A673 (cell line): ENCODE measurements around the gene FGF7. TPM values are rescaled to one million over a fixed set of nuclear protein-coding genes. Genes with fewer than 3 reads are reported as not detected.

Experiments used
- BruUV-seq: library from RNA; stranded (reverse); fragments of 400-500 nt; replicated peaks from 2 replicates; lab custom pipeline; 2021; lab: Mats Ljungman, UMichigan
- CTCF ChIA-PET: fragments of 300-600 bp; sonication (Branson Sonifier 250); formaldehyde crosslinking; loops from one replicate; lab custom pipeline; 2022; ENCODE audit warnings: antibody characterized with exemption; lab: Charles Lee
- POLR2A ChIA-PET: fragments of 300-600 bp; sonication (Branson Sonifier 250); formaldehyde crosslinking; loops from one replicate; lab custom pipeline; 2022; ENCODE audit warnings: antibody characterized with exemption; ENCODE audit not compliant: low non-redundant PET; lab: Charles Lee
- DNase-seq: peaks from one replicate; pipeline ENCODE4 v3.0.0-alpha.2; 2015; ENCODE audit warnings: low spot score
- H3K27ac ChIP-seq: fragments of 200-600 bp; sonication (generic); 2 replicates; pipeline ENCODE4 v1.5.1; 2016; ENCODE audit warnings: mixed run types, low read depth, mild to moderate bottlenecking, mixed read lengths, antibody characterized with exemption, low read length; ENCODE audit not compliant: poor library complexity, severe bottlenecking
- H3K27me3 ChIP-seq: fragments of 200-600 bp; sonication (generic); replicated peaks from 2 replicates; pipeline ENCODE4 v1.6.1; 2017; ENCODE audit warnings: mixed run types, low read depth, mild to moderate bottlenecking, mixed read lengths, antibody characterized with exemption, low read length; ENCODE audit not compliant: insufficient read depth, poor library complexity
- H3K36me3 ChIP-seq: fragments of 200-600 bp; sonication (generic); 2 replicates; pipeline ENCODE4 v1.6.1; 2016; ENCODE audit warnings: mixed run types, mild to moderate bottlenecking, mixed read lengths, antibody characterized with exemption, low read length; ENCODE audit not compliant: insufficient read depth, poor library complexity, severe bottlenecking
- H3K4me1 ChIP-seq: fragments of 200-600 bp; sonication (generic); 2 replicates; pipeline ENCODE4 v1.6.1; 2017; ENCODE audit warnings: mixed run types, mild to moderate bottlenecking, mixed read lengths, antibody characterized with exemption, low read length; ENCODE audit not compliant: insufficient read depth, poor library complexity, severe bottlenecking
- H3K4me3 ChIP-seq: fragments of 200-600 bp; sonication (generic); 2 replicates; pipeline ENCODE4 v1.5.1; 2016; ENCODE audit warnings: low read depth, mixed run types, mild to moderate bottlenecking, mixed read lengths, low read length; ENCODE audit not compliant: poor library complexity, severe bottlenecking
- H3K9me3 ChIP-seq: fragments of 200-600 bp; sonication (generic); 2 replicates; pipeline ENCODE4 v1.6.1; 2016; ENCODE audit warnings: mixed run types, low read depth, mild to moderate bottlenecking, mixed read lengths, antibody characterized with exemption, low read length; ENCODE audit not compliant: poor library complexity, severe bottlenecking
- EZH2 ChIP-seq: fragments of 200-600 bp; sonication (generic); IDR thresholded peaks from 2 replicates; pipeline ENCODE4 v1.6.1; 2017; ENCODE audit warnings: borderline replicate concordance, low read depth, mild to moderate bottlenecking, mixed read lengths, antibody characterized with exemption, low read length; ENCODE audit not compliant: poor library complexity, severe bottlenecking
- intact Hi-C: fragments of 100-400 bp; cut with micrococcal nuclease; formaldehyde crosslinking; loops from one replicate; pipeline ENCODE4 v1.10.0; 2022; ENCODE audit not compliant: unreplicated experiment
- total RNA-seq: library from RNA; stranded (reverse); gene quantifications from 2 replicates; pipeline ENCODE4 v1.2.3, GENCODE V29; 2021
- TF ChIP-seq, protein P1 (sequence below): fragments of 300-800, 200-600 bp; sonication (generic); conservative IDR thresholded peaks from 2 replicates; pipeline ENCODE4 v1.5.1; 2017; ENCODE audit warnings: low read depth, mild to moderate bottlenecking, antibody characterized with exemption, low read length, moderate library complexity, mixed read lengths

The FGF7 gene
- total RNA-seq, 1 experiment from 2014 or later, result not detected

DNA sequence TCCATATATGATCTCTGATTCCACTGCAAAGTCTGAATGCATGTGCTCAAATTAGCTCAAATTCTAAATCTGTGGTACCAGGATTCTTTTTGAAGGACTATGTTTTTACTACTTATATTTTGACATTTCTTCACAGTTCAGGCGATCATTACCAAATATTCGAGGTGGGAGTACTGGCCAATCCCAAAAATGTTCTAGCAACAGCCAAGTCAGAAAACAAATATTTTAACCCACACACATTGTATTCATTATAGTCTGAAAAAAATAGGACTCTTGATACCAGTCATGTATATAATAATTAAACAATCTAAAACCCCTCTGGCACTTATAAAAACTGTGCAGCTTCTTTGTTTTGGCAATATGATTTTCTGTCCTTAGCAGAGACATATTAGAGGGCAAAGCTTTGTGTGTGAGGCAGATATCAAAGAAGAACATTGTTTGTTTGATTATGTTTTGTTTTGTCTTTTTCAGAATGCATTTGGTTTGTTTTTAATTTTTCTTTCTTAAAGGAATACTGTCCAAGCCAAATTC is 37.4 kb downstream of the FGF7 start:
- TF ChIP-seq, protein P1, sequence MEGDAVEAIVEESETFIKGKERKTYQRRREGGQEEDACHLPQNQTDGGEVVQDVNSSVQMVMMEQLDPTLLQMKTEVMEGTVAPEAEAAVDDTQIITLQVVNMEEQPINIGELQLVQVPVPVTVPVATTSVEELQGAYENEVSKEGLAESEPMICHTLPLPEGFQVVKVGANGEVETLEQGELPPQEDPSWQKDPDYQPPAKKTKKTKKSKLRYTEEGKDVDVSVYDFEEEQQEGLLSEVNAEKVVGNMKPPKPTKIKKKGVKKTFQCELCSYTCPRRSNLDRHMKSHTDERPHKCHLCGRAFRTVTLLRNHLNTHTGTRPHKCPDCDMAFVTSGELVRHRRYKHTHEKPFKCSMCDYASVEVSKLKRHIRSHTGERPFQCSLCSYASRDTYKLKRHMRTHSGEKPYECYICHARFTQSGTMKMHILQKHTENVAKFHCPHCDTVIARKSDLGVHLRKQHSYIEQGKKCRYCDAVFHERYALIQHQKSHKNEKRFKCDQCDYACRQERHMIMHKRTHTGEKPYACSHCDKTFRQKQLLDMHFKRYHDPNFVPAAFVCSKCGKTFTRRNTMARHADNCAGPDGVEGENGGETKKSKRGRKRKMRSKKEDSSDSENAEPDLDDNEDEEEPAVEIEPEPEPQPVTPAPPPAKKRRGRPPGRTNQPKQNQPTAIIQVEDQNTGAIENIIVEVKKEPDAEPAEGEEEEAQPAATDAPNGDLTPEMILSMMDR, result no peak
- no peak for TF ChIP-seq EZH2
- intact Hi-C loops, result no loop called here
- BruUV-seq, result no TSS peak
- peaks cover 28% of the 10 kb centered on the region for H3K27me3 ChIP-seq
- ChIA-PET POLR2A (no interaction called here), CTCF (no interaction called here)
- DNase-seq, result no peak
- no peaks in the 10 kb centered on the region for H3K4me1 ChIP-seq
- H3K9me3 ChIP-seq, result no peaks in the 10 kb centered on the region
- no peaks in the 10 kb centered on the region for H3K36me3 ChIP-seq
- no peak overlapping the region for H3K27ac ChIP-seq
- H3K4me3 ChIP-seq, result no peak overlapping the region

DNA sequence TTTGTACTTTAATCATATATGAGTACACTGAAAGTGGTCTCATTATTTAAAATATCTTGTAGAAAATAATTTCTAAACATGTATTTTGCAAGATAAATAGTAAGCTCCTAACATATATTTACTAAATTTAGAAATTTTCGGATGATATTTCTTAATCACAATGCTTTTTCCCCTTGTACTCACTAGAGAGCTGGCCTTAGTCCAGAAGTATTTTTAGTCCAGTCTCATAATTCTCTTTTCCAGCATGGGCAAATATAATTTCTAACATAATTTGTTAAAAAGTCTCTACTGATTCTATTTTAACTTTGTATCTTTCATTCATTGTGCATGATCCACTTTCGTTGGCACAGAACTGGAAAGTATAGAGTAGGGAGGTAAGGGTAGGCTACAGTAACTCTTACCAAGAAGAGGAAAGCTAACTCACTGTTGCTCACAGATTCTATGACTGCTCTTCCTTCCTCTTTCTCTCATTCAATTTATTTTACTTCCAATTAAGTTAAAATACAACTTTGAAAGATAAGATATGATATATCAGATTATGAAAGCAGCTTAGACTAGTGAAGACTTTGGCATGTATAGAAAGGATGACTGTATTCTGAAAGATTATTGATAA is 39.3 kb downstream of the FGF7 start:
- H3K36me3 ChIP-seq, result no peaks in the 10 kb centered on the region
- DNase-seq, result no peak
- intact Hi-C loops, result no loop called here
- POLR2A ChIA-PET, result no interaction called here
- H3K4me1 ChIP-seq, result no peaks in the 10 kb centered on the region
- no TSS peak for BruUV-seq
- TF ChIP-seq, protein P1, result no peak
- no peak for TF ChIP-seq EZH2
- peaks cover 12% of the 10 kb centered on the region for H3K27me3 ChIP-seq
- H3K4me3 ChIP-seq, result no peak overlapping the region
- CTCF ChIA-PET, result no interaction called here
- H3K27ac ChIP-seq, result no peak overlapping the region
- no peaks in the 10 kb centered on the region for H3K9me3 ChIP-seq

DNA sequence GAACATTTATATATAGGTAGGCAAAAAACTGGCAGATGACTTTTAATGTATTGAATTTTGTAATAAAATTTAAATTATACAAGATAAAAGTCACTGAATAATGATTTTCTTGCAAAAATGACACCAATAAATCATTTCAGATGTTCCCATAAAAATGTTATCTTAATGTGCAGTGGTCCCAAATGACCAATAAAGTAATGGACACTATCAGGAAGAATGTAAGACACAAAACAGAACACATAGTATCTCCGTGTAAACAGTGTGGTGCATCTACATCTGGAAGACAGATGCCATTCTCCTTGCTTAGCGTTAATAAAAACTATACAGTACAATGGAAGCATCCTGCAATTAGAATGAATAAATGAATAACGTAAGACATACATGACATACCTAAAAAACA is 41.5 kb downstream of the FGF7 start:
- Histone ChIP-seq H3K27me3 (peaks cover 2% of the 10 kb centered on the region), H3K9me3 (no peaks in the 10 kb centered on the region), H3K4me1 (no peaks in the 10 kb centered on the region), H3K36me3 (no peaks in the 10 kb centered on the region), H3K27ac (no peak overlapping the region), H3K4me3 (no peak overlapping the region)
- intact Hi-C loops, result no loop called here
- BruUV-seq, result no TSS peak
- TF ChIP-seq, protein P1, result no peak
- TF ChIP-seq EZH2, result no peak
- CTCF ChIA-PET, result no interaction called here
- POLR2A ChIA-PET, result no interaction called here
- no peak for DNase-seq
